ENCODE data around the gene ZNF19. TPM values are rescaled to one million over a fixed set of nuclear protein-coding genes. Genes with fewer than 3 reads are reported as not detected.

The ZNF19 gene
- total and polyA plus RNA-seq, 9 of the 15 experiments (the other 6 are each of a cell fraction or from before 2014, with no cell fraction given) = 1.2 to 2.8 (median 1.8) TPM

- in situ Hi-C loops (cut with MboI) = no loop called here
- intact Hi-C loops (cut with micrococcal nuclease) = loop anchor here (2.0 kb wide), 1 partner anchor 28 kb away; no protein-coding TSS in a partner anchor
- no TSS peak for BruUV-seq (replicated peaks)
- TF ChIP-seq RB1 (IDR thresholded peaks at IDR 0.05; ENCODE audit: low read depth) = peak; percentile 25; the same call in 1 of the 2 replicates
- no peak for TF ChIP-seq ZBTB40 (IDR thresholded peaks at IDR 0.05)
- no peak for TF ChIP-seq ZBTB40 (CRISPR knock-in tag; IDR thresholded peaks at IDR 0.05)
- TF ChIP-seq MEIS2 (IDR thresholded peaks at IDR 0.05; ENCODE audit: partially characterized antibody) = no peak
- TF ChIP-seq CTCF (IDR thresholded peaks at IDR 0.05 in 2 of 3, conservative IDR thresholded peaks at IDR 0.05 in 1 of 3; ENCODE audit: insufficient read depth in 2 of 3, low read depth in 1 of 3, low read length in 3 of 3) = peak; percentile 66 to 77 (median 70)
- no peak for TF ChIP-seq GABPB2 (CRISPR knock-in tag; conservative IDR thresholded peaks at IDR 0.05)
- no peak for TF ChIP-seq BCOR (IDR thresholded peaks at IDR 0.05)
- TF ChIP-seq ATF4 (CRISPR knock-in tag; IDR thresholded peaks at IDR 0.05) = no peak
- TF ChIP-seq CEBPG (CRISPR knock-in tag; IDR thresholded peaks at IDR 0.05) = no peak
- no peak for TF ChIP-seq CEBPG (tag; conservative IDR thresholded peaks at IDR 0.05 in 1 of 2, IDR thresholded peaks at IDR 0.05 in 1 of 2)
Observed at GRCh38 chr16:71440669-71441347, 48.3 kb downstream of the ZNF19 start.

More at GRCh38 chr16:71440669-71441347, 48.3 kb downstream of the ZNF19 start:
- H2AFZ ChIP-seq (ENCODE audit: low read depth, low read length) = no peak overlapping the region
- H4K20me1 ChIP-seq (replicated peaks; ENCODE audit: control insufficient read depth, insufficient read depth, low read length) = no peaks in the 10 kb centered on the region
- POLR2A ChIA-PET = no interaction called here
- DNase-seq (ENCODE audit: extremely low read depth in 1 of 4, low spot score in 3 of 4) = peak; percentile 59 to 75 (median 72)
- peaks cover 1% of the 10 kb centered on the region; the same call in 1 of the 2 replicates for H3K9me3 ChIP-seq (replicated peaks; ENCODE audit: control insufficient read depth, insufficient read depth, low read depth, low read length)
- peak; percentile 82 for FAIRE-seq
- no peaks in the 10 kb centered on the region for H3K36me3 ChIP-seq (ENCODE audit: control insufficient read depth, insufficient read depth, low read length)
- H3K9me1 ChIP-seq (ENCODE audit: control insufficient read depth, insufficient read depth, low read length) = no peaks in the 10 kb centered on the region
- H3K79me2 ChIP-seq (ENCODE audit: control insufficient read depth, insufficient read depth, low read length) = no peaks in the 10 kb centered on the region
- CTCF ChIA-PET (ENCODE audit: low intra/inter-chr PET ratio) = interaction anchor here (1.2 to 2.1 kb wide), 2 partner anchors 28 to 59 kb away, joined by 10 to 14 read pairs; no protein-coding TSS in a partner anchor
- H3K4me2 ChIP-seq (ENCODE audit: insufficient read depth, low read length) = no peak overlapping the region
- peak; percentile 92 for ATAC-seq
- H3K9ac ChIP-seq (ENCODE audit: insufficient read depth in 1 of 2, low read depth in 2 of 2, low read length in 2 of 2) = no peak overlapping the region
- H3K4me3 ChIP-seq = no peak overlapping the region
- 22% methylated on average over 23 of the region's 25 CpGs for WGBS (ENCODE audit: insufficient coverage, low coverage, missing lambda C conversion rate)
- H3K27me3 ChIP-seq (ENCODE audit: control insufficient read depth in 2 of 2, insufficient read depth in 2 of 2, low read length in 2 of 2) = peaks cover 10 to 20% of the 10 kb centered on the region in 2 experiments
- peaks cover 0 to 8% of the 10 kb centered on the region in 2 experiments; a peak in 2 of 5 replicates for H3K4me1 ChIP-seq (replicated peaks in 1 of 2; ENCODE audit: control insufficient read depth in 2 of 2, insufficient read depth in 2 of 2, low read length in 2 of 2)
- H3K27ac ChIP-seq (ENCODE audit: extremely low read depth, low read depth, low read length) = no peak overlapping the region
